NCI-H524 (cell line): ENCODE data around the gene SERAC1.

Source experiments
- DNase-seq, 2 experiments: peaks; one replicate each; lab custom pipeline; 2025; lab: John Stamatoyannopoulos, UW

The SERAC1 gene

GRCh38 chr6:158122048-158122447 lies 46.0 kb downstream of the SERAC1 start:
- no peak for DNase-seq

DNA sequence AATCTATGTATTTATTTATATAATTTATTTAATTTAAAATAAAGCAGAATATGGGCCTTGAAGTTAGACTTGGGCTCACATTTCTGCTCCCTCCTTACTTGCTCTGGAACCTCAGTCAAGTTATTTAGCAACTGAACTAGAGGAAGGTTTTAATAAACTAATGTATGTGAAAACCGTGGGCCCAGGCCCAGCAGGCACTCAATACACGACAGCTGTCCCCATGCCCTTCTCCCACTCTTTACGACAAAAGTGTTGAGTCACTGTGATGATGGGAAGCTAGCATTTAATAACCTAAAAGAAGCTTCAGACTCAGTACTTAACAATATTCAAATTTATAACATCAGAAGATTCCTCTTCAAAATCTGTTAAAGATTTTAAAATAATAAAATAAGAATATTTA lies 46.7 kb downstream of the SERAC1 start:
- peak; percentile 49 to 84 for DNase-seq

DNA sequence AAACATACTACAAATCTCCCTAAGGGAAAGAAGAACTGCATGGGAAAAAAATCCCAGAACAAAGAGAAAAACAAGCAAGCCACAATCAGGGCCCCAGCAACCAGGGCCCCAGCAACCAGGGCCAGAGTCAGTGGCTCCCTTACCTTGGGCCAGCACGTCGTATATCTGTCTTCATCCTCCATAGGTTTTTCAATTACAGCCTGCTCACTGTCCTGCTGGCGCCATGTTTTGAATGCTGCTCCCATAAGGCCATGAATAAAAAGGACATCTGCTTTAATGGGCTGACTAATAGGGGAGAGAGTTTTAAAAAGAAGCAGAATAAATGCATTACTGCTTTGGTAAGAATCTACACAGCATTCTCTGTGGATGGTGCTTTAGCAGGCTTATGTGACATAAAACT lies 49.2 kb downstream of the SERAC1 start:
- no peak for DNase-seq

- DNase-seq: no peak
Measured at GRCh38 chr6:158115508-158115907, 52.6 kb downstream of the SERAC1 start.

DNA sequence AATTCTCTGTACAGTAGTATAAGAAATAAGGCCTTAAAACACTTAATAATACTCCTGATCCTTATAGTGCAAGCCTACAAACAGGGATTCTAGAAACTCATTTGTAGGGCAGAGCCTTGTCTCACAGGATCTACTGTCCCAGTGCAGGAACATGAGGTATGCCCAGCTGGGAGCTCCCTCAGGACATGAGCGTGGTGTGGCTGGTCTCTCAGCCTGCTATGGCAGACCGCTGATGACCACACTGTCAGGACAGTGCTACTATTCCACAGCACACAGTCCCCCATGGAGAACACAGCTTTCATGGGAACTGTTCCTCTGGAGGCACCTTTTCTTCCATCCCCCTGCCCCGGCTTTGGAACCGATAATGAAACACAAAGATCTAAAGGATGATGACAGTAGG lies 53.0 kb downstream of the SERAC1 start:
- no peak for DNase-seq

DNA sequence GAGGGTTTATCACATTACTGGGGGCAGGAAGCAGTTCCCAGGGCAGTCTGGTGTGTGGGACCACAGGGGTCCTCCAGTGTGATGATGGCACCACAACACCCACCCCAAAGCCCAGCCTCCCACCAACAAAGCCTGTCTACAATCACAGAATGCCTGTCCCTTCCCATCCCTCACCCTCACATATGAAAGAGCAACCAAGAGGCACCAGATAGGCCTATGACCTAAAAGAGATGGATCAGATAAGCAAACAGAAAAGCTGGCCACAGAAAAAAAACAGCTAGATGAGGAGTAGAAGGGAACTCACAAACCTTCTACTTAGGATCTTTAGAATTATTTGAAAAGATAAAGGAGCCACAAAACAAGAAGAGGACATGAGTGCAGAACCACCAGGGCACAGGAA lies 54.3 kb downstream of the SERAC1 start:
- DNase-seq: no peak

DNA sequence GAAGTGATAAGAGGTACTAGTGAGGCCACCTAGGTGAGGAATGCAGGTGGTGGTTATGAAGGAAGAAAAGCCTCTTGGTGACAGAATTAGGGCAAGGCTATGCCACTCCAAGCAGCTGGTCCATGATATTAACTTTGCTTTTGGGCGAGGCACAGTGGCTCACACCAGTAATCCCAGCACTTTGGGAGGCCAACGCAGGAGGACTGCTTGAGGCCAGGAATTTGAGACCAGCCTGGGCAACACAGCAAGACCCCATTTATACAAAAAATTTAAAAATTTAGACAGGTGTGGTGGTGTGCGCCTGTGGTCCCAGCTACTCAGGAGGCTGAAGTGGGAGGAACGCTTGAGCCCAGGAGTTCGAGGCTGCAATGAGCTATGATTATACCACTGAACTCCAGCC lies 56.1 kb downstream of the SERAC1 start:
- DNase-seq: no peak

- no peak for DNase-seq
Measured at GRCh38 chr6:158110986-158111385, 57.1 kb downstream of the SERAC1 start.

- no peak for DNase-seq
Measured at GRCh38 chr6:158109748-158110147, 58.3 kb downstream of the SERAC1 start.

DNA sequence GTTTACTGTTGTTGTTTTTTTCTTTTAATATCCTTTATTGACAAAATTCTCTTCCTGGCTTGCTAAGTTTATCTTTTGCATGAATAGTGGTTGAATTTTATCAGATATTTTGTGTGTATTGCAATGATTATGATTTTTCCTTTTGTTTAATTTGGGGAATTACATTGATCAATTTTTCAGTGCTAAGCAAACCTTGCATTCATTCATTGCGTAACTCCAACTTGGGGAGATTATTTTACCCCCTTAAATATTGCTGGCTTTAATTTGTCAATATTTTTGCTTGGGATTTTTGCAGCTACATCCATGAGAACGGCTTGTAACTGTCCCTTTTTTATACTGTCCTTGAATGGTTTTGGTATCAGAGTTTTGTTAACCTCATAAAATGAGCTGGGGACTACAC lies 63.4 kb downstream of the SERAC1 start:
- DNase-seq: no peak

GRCh38 chr6:158103228-158103627 lies 64.8 kb downstream of the SERAC1 start:
- DNase-seq: no peak

GRCh38 chr6:158095671-158096070 lies 72.4 kb downstream of the SERAC1 start:
- no peak for DNase-seq

GRCh38 chr6:158095031-158095430 lies 73.0 kb downstream of the SERAC1 start:
- DNase-seq: no peak

DNA sequence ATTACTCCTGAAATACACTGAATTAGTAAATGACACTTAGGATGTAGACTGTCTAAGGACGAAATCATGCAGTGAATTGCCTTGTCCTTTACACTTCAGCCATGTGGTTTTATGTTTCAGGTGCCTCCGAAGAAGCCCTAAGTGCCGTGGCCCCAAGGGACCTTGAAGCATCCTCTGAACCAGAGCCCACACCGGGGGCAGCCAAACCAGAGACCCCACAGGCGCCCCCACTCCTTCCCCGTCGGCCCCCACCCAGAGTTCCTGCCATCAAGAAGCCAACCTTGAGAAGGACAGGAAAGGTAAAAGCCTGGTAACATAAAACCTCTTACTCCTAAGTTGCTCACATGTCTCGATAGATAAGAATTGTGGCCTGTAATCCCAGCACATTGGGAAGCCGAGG lies 75.3 kb downstream of the SERAC1 start:
- no peak for DNase-seq

DNA sequence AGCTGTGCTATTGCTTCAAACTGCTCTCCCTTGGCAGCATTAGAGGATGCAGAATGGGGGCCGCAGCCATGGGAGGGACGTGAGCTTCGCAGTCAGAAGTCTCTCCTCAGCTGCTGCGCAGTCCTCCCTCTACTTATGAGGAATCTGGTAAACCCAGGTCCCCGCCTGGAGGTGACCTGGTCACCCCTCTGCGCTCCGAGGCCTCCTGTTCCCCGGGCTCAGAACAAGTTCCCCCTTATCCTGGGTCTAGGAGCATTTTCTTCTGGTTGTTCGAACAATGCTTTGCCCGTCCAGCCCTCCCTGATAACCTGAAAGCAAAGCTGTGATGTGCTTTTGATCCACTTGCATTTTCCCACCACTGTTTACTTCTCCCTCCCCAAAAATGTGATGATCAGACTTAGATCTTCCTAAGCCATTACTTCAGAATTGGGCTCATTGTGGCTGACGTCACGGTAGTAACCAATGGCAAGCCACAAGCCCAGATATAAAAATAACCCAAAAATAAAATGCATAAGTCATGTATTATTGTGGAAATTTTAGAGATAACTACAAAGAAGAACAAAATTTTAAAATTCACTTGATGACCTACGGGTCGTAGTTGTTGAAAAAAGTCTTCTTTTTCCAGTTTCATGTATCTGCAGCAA lies 80.7 kb downstream of the SERAC1 start:
- DNase-seq: no peak

DNA sequence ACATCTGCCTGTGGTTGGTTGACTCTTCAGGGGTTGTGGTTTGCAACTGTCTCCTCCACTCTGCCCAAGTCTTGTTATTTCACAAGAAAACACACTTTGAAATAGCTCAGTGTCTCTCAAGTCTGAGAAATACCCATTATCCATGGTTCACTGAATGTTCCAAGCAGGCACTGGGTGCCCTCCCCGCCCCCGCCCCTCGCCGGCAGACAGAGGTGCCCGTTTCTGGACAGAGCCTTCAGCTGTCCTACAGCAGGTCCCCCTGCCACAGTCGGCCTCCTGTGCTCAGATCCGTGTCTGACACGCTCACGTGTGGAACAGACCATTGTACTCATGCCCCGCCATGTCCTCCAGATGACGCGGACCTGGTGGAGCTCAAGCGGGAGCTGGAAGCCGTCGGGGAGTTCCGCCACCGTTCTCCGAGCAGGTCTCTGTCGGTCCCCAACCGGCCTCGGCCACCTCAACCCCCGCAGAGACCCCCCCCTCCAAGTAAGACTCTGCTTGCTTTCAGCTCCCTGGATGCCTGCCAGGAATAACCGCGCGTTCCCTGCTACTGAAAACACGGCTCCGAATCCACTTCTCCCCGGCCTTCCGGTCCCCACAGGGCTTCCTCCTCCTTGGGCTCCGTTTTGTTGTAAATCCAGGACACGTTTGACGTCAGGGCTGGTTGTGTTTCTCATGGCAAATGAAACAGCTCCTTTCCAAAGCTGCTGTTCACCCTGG lies 81.4 kb downstream of the SERAC1 start:
- DNase-seq: no peak

DNA sequence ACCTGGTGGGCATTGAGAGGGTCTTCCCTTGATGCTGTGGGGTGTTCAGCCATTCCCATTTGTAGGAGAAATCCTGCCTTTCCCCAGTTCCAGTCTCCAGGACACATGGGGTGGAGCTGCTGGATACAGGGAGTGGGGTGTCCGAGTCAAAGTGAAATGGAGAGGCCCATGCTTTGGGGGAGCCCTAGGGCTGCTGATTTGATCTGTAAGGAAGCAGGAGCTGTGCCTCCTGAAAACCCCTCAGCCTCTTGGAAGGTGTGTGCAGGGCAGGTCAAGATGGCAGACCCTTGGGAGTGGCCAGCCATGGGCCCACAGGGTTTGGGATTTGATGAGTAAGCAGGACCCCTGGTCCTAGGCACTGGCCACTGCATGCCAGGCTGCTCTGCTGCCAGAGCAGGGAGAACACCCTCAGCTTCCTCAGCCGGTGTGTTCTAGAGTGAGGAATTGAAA lies 82.0 kb downstream of the SERAC1 start:
- DNase-seq: no peak

- DNase-seq: no peak
Measured at GRCh38 chr6:158085261-158086053, 82.6 kb downstream of the SERAC1 start.

DNA sequence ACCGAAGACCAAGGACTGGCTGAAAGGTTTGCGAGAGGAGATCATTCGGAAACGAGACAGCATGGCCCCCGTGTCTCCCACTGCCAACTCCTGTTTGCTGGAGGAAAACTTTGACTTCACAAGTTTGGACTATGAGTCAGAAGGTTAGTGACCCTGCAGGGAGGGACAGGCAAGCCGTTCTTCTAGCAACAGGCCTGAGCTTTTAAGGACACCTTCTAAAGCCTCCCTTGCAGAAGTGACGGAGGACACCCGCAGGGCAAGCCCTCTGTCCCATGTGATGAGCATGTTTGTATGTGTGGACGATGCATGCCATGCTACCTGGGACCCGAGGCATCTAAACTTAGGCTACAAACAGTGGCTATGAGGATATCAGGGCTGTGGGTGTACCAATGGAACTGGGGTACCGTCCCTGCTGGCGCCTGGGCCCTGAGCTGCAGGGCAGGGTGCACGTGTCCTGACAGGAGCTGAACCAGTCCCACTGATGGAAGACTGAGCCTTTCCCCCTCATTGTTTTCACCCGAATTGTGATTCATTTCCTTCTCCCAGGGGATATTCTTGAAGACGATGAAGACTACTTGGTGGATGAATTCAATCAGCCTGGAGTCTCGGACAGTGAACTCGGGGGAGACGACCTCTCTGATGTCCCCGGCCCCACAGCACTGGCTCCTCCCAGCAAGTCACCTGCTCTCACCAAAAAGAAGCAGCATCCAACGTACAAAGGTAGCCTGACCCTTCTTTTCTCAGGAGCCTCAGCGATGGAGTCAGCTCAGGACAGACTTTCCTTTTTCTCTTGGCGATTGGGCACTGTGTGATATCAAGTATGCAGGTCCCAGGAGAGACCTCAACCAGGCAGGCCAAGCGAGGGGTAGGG lies 84.4 kb downstream of the SERAC1 start:
- DNase-seq: no peak

DNA sequence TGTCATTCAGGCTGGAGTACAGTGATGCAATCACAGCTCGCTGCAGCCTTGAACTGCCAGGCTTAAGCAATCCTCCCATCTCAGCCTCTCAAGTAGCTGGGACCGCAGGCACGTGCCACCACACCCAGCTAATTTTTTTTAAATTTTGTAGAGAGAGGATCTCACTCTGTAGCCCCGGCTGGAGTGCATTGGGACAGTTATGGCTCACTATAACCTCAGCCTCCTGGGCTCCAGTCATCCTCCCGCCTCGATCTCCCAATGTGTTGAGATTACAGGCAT lies 86.5 kb downstream of the SERAC1 start:
- no peak for DNase-seq

DNA sequence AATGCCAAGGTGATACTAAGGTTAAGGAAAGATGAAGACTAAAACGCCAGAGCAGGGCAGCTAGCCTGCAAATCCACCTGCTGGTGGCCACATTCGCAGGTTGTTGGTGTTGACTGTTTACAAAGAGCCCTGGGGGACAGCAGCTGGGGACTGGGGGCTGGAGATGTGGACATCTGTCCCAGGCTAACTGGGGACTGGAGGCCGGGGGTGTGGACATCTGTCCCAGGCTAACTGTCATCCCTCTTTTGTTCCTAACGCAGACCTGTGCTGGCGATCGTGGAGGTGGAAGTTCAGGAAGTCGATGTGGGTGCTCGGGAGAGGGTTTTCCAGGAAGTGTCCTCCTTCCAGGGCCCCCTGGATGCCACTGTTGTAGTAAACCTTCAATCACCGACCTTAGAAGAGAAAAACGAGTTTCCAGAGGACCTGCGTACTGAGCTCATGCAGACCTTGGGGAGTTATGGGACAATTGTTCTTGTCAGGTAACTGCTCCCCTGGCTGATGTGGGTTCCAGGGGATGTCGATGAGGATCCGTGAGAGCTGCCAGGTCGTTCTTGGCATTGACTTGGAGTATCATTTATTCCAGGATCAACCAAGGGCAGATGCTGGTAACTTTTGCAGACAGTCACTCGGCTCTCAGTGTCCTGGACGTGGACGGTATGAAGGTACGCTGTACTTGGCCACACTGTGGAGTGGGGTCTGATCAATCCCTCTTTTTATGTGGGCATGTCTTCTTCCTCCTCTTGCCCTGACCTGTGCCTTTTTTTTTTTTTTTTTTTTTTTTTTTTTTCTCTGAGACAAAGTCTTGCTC lies 87.0 kb downstream of the SERAC1 start:
- DNase-seq: peak in 1 of 2 experiments; percentile 30
